ENCODE data around the gene MCTP1. TPM values are rescaled to one million over a fixed set of nuclear protein-coding genes. Genes with fewer than 3 reads are reported as not detected.

MCTP1 gene
- total and polyA plus RNA-seq, 2 experiments from 2014 or later, result 1.3 to 5.7 TPM

- TF ChIP-seq EZH2phosphoT487 (IDR thresholded peaks at IDR 0.05; ENCODE audit: low read depth, severe bottlenecking, unreplicated experiment) (no peak), EZH2 (IDR thresholded peaks at IDR 0.05; ENCODE audit: borderline replicate concordance) (no peak), CTCF (IDR thresholded peaks at IDR 0.05; ENCODE audit: poor library complexity) (peak; percentile 77)
Observed at GRCh38 chr5:94849821-94850736, 434.8 kb downstream of the MCTP1 start.

GRCh38 chr5:94849324-94849723 lies 435.6 kb downstream of the MCTP1 start:
- Histone ChIP-seq H3K79me2 (no peaks in the 10 kb centered on the region), H3K9me2 (replicated peaks; ENCODE audit: insufficient read depth) (no peaks in the 10 kb centered on the region), H3K27ac (no peak overlapping the region), H3K36me3 (replicated peaks; ENCODE audit: insufficient read depth, low read depth) (no peaks in the 10 kb centered on the region), H2AFZ (no peak overlapping the region), H3K27me3 (no peaks in the 10 kb centered on the region), H3K4me1 (ENCODE audit: insufficient read depth) (no peaks in the 10 kb centered on the region), H3K4me2 (no peak overlapping the region), H3K9me3 (ENCODE audit: low read depth) (no peaks in the 10 kb centered on the region), H4K20me1 (ENCODE audit: insufficient read depth, poor library complexity, severe bottlenecking) (no peaks in the 10 kb centered on the region), H3K4me3 (no peak overlapping the region)
- no peak for DNase-seq (ENCODE audit: low spot score)
- WGBS (ENCODE audit: low lambda C conversion rate, missing lambda C conversion rate), result 43% methylated on average over 4 of the region's 4 CpGs
- no peak for TF ChIP-seq CTCF (IDR thresholded peaks at IDR 0.05; ENCODE audit: poor library complexity)
- TF ChIP-seq EZH2 (IDR thresholded peaks at IDR 0.05; ENCODE audit: borderline replicate concordance), result no peak
- TF ChIP-seq EZH2phosphoT487 (IDR thresholded peaks at IDR 0.05; ENCODE audit: low read depth, severe bottlenecking, unreplicated experiment), result no peak

More at GRCh38 chr5:94849821-94850736, 434.8 kb downstream of the MCTP1 start:
- Histone ChIP-seq H4K20me1 (ENCODE audit: insufficient read depth, poor library complexity, severe bottlenecking) (no peaks in the 10 kb centered on the region), H3K4me1 (ENCODE audit: insufficient read depth) (no peaks in the 10 kb centered on the region), H3K9me2 (replicated peaks; ENCODE audit: insufficient read depth) (no peaks in the 10 kb centered on the region), H3K9me3 (ENCODE audit: low read depth) (no peaks in the 10 kb centered on the region), H3K27ac (no peak overlapping the region), H3K4me2 (no peak overlapping the region), H2AFZ (no peak overlapping the region), H3K4me3 (no peak overlapping the region), H3K27me3 (no peaks in the 10 kb centered on the region), H3K36me3 (replicated peaks; ENCODE audit: insufficient read depth, low read depth) (no peaks in the 10 kb centered on the region), H3K79me2 (no peaks in the 10 kb centered on the region)
- 32% methylated on average over 10 of the region's 10 CpGs for WGBS (ENCODE audit: low lambda C conversion rate, missing lambda C conversion rate)
- DNase-seq (ENCODE audit: low spot score), result peak; percentile 61

GRCh38 chr5:94847726-94848125 lies 437.2 kb downstream of the MCTP1 start:
- no peak overlapping the region for H3K27ac ChIP-seq
- no peaks in the 10 kb centered on the region for H3K9me2 ChIP-seq (replicated peaks; ENCODE audit: insufficient read depth)
- H3K4me3 ChIP-seq, result no peak overlapping the region
- no peak overlapping the region for H2AFZ ChIP-seq
- no peak for DNase-seq (ENCODE audit: low spot score)
- H3K27me3 ChIP-seq, result no peaks in the 10 kb centered on the region
- H3K4me1 ChIP-seq (ENCODE audit: insufficient read depth), result no peaks in the 10 kb centered on the region
- no peaks in the 10 kb centered on the region for H3K9me3 ChIP-seq (ENCODE audit: low read depth)
- 86% methylated on average over 2 of the region's 2 CpGs for WGBS (ENCODE audit: low lambda C conversion rate, missing lambda C conversion rate)
- no peaks in the 10 kb centered on the region for H3K79me2 ChIP-seq
- H4K20me1 ChIP-seq (ENCODE audit: insufficient read depth, poor library complexity, severe bottlenecking), result no peaks in the 10 kb centered on the region
- H3K4me2 ChIP-seq, result no peak overlapping the region
- TF ChIP-seq EZH2 (IDR thresholded peaks at IDR 0.05; ENCODE audit: borderline replicate concordance), result no peak
- no peak for TF ChIP-seq CTCF (IDR thresholded peaks at IDR 0.05; ENCODE audit: poor library complexity)
- no peak for TF ChIP-seq EZH2phosphoT487 (IDR thresholded peaks at IDR 0.05; ENCODE audit: low read depth, severe bottlenecking, unreplicated experiment)
- H3K36me3 ChIP-seq (replicated peaks; ENCODE audit: insufficient read depth, low read depth), result no peaks in the 10 kb centered on the region

Measured in hepatocyte (in vitro differentiated cells).